ENCODE data around the gene GRID2.
A peak's percentile ranks its signal among the peaks of the same experiment; 100 is the strongest.
"Not testable (repeated sequence)": the region's sequence is repeated elsewhere in the genome, so short reads cannot be mapped to it uniquely, and the experiment has no call there.

Gene GRID2

GRCh38 chr4:92265798-92266197, 38.0 kb upstream of the GRID2 start:
- Histone ChIP-seq H3K27ac (ENCODE audit: low read depth, low read length) (no peak overlapping the region), H3K36me3 (ENCODE audit: control insufficient read depth, insufficient read depth, low read length) (peaks cover 100% of the 10 kb centered on the region), H3K4me3 (ENCODE audit: low read depth, low read length) (no peak overlapping the region), H3K4me1 (ENCODE audit: control insufficient read depth, insufficient read depth, low read length) (peaks cover 28% of the 10 kb centered on the region), H3K9ac (ENCODE audit: low read depth, low read length) (no peak overlapping the region), H3K27me3 (ENCODE audit: control insufficient read depth, insufficient read depth, low read length) (no peaks in the 10 kb centered on the region), H3K9me3 (ENCODE audit: control insufficient read depth, insufficient read depth, low read length) (peaks cover 2% of the 10 kb centered on the region; the same call in 1 of the 2 replicates)

- H3K9ac ChIP-seq (ENCODE audit: low read depth, low read length): no peak overlapping the region
- no peak overlapping the region for H3K4me3 ChIP-seq (ENCODE audit: low read depth, low read length)
- H3K4me1 ChIP-seq (ENCODE audit: control insufficient read depth, insufficient read depth, low read length): peaks cover 32% of the 10 kb centered on the region
- H3K27me3 ChIP-seq (ENCODE audit: control insufficient read depth, insufficient read depth, low read length): no peaks in the 10 kb centered on the region
- H3K9me3 ChIP-seq (ENCODE audit: control insufficient read depth, insufficient read depth, low read length): no peaks in the 10 kb centered on the region; the same call in 1 of the 2 replicates
- peak overlapping the region; percentile 22 for H3K27ac ChIP-seq (ENCODE audit: low read depth, low read length)
- H3K36me3 ChIP-seq (ENCODE audit: control insufficient read depth, insufficient read depth, low read length): peaks cover 99% of the 10 kb centered on the region
These were observed 37.2 kb upstream of the GRID2 start for GRCh38 chr4:92266521-92266920.

- H3K9ac ChIP-seq (ENCODE audit: low read depth, low read length): no peak overlapping the region; the same call in 1 of the 2 replicates
- peaks cover 32% of the 10 kb centered on the region for H3K4me1 ChIP-seq (ENCODE audit: control insufficient read depth, insufficient read depth, low read length)
- no peaks in the 10 kb centered on the region for H3K27me3 ChIP-seq (ENCODE audit: control insufficient read depth, insufficient read depth, low read length)
- no peaks in the 10 kb centered on the region for H3K9me3 ChIP-seq (ENCODE audit: control insufficient read depth, insufficient read depth, low read length)
- H3K27ac ChIP-seq (ENCODE audit: low read depth, low read length): no peak overlapping the region
- peak overlapping the region; percentile 56 for H3K4me3 ChIP-seq (ENCODE audit: low read depth, low read length)
- H3K36me3 ChIP-seq (ENCODE audit: control insufficient read depth, insufficient read depth, low read length): peaks cover 85% of the 10 kb centered on the region
These were observed 35.1 kb upstream of the GRID2 start for GRCh38 chr4:92268642-92269041.

GRCh38 chr4:92270908-92271307, 32.9 kb upstream of the GRID2 start:
- peak overlapping the region; percentile 56 for H3K4me3 ChIP-seq (ENCODE audit: low read depth, low read length)
- peak overlapping the region; percentile 54 for H3K9ac ChIP-seq (ENCODE audit: low read depth, low read length)
- no peaks in the 10 kb centered on the region for H3K9me3 ChIP-seq (ENCODE audit: control insufficient read depth, insufficient read depth, low read length)
- H3K27ac ChIP-seq (ENCODE audit: low read depth, low read length): peak overlapping the region; percentile 93
- no peaks in the 10 kb centered on the region for H3K27me3 ChIP-seq (ENCODE audit: control insufficient read depth, insufficient read depth, low read length)
- H3K36me3 ChIP-seq (ENCODE audit: control insufficient read depth, insufficient read depth, low read length): peaks cover 75% of the 10 kb centered on the region
- H3K4me1 ChIP-seq (ENCODE audit: control insufficient read depth, insufficient read depth, low read length): peaks cover 32% of the 10 kb centered on the region

- Histone ChIP-seq H3K4me3 (ENCODE audit: low read depth, low read length) (peak overlapping the region; percentile 56), H3K27ac (ENCODE audit: low read depth, low read length) (peak overlapping the region; percentile 93), H3K9ac (ENCODE audit: low read depth, low read length) (peak overlapping the region; percentile 54), H3K36me3 (ENCODE audit: control insufficient read depth, insufficient read depth, low read length) (peaks cover 68% of the 10 kb centered on the region), H3K4me1 (ENCODE audit: control insufficient read depth, insufficient read depth, low read length) (peaks cover 32% of the 10 kb centered on the region)
- H3K27me3 ChIP-seq (ENCODE audit: control insufficient read depth, insufficient read depth, low read length); H3K9me3 ChIP-seq (ENCODE audit: control insufficient read depth, insufficient read depth, low read length): not testable (repeated sequence)
These were observed 32.2 kb upstream of the GRID2 start for GRCh38 chr4:92271551-92271950.

GRCh38 chr4:92277057-92277881, 26.5 kb upstream of the GRID2 start:
- H3K9ac ChIP-seq (ENCODE audit: low read depth, low read length): peak overlapping the region; percentile 91
- peaks cover 26% of the 10 kb centered on the region for H3K4me1 ChIP-seq (ENCODE audit: control insufficient read depth, insufficient read depth, low read length)
- H3K9me3 ChIP-seq (ENCODE audit: control insufficient read depth, insufficient read depth, low read length); H3K27me3 ChIP-seq (ENCODE audit: control insufficient read depth, insufficient read depth, low read length): not testable (repeated sequence)
- peak overlapping the region; percentile 89 for H3K27ac ChIP-seq (ENCODE audit: low read depth, low read length)
- peak overlapping the region; percentile 60 for H3K4me3 ChIP-seq (ENCODE audit: low read depth, low read length)
- H3K36me3 ChIP-seq (ENCODE audit: control insufficient read depth, insufficient read depth, low read length): peaks cover 19% of the 10 kb centered on the region

GRCh38 chr4:92279296-92279695, 24.5 kb upstream of the GRID2 start:
- Histone ChIP-seq H3K9me3 (ENCODE audit: control insufficient read depth, insufficient read depth, low read length) (no peaks in the 10 kb centered on the region), H3K27me3 (ENCODE audit: control insufficient read depth, insufficient read depth, low read length) (no peaks in the 10 kb centered on the region), H3K4me3 (ENCODE audit: low read depth, low read length) (peak overlapping the region; percentile 60), H3K9ac (ENCODE audit: low read depth, low read length) (peak overlapping the region; percentile 10; the same call in 1 of the 2 replicates), H3K27ac (ENCODE audit: low read depth, low read length) (peak overlapping the region; percentile 89), H3K36me3 (ENCODE audit: control insufficient read depth, insufficient read depth, low read length) (peaks cover 7% of the 10 kb centered on the region), H3K4me1 (ENCODE audit: control insufficient read depth, insufficient read depth, low read length) (peaks cover 26% of the 10 kb centered on the region)

- Histone ChIP-seq H3K36me3 (ENCODE audit: control insufficient read depth, insufficient read depth, low read length) (no peaks in the 10 kb centered on the region), H3K9me3 (ENCODE audit: control insufficient read depth, insufficient read depth, low read length) (no peaks in the 10 kb centered on the region), H3K9ac (ENCODE audit: low read depth, low read length) (no peak overlapping the region), H3K4me1 (ENCODE audit: control insufficient read depth, insufficient read depth, low read length) (peaks cover 54% of the 10 kb centered on the region), H3K27ac (ENCODE audit: low read depth, low read length) (no peak overlapping the region), H3K27me3 (ENCODE audit: control insufficient read depth, insufficient read depth, low read length) (peaks cover 6% of the 10 kb centered on the region; the same call in 1 of the 2 replicates), H3K4me3 (ENCODE audit: low read depth, low read length) (no peak overlapping the region)
These were observed 4.6 kb upstream of the GRID2 start for GRCh38 chr4:92299152-92299551.

GRCh38 chr4:92304121-92304520, 355 bp downstream of the GRID2 start:
- Histone ChIP-seq H3K9ac (ENCODE audit: low read depth, low read length) (no peak overlapping the region), H3K27ac (ENCODE audit: low read depth, low read length) (peak overlapping the region; percentile 60), H3K9me3 (ENCODE audit: control insufficient read depth, insufficient read depth, low read length) (no peaks in the 10 kb centered on the region), H3K27me3 (ENCODE audit: control insufficient read depth, insufficient read depth, low read length) (peaks cover 6% of the 10 kb centered on the region), H3K4me1 (ENCODE audit: control insufficient read depth, insufficient read depth, low read length) (peaks cover 52% of the 10 kb centered on the region), H3K36me3 (ENCODE audit: control insufficient read depth, insufficient read depth, low read length) (no peaks in the 10 kb centered on the region), H3K4me3 (ENCODE audit: low read depth, low read length) (peak overlapping the region; percentile 84)

- Histone ChIP-seq H3K9me3 (ENCODE audit: control insufficient read depth, insufficient read depth, low read length) (no peaks in the 10 kb centered on the region), H3K36me3 (ENCODE audit: control insufficient read depth, insufficient read depth, low read length) (no peaks in the 10 kb centered on the region), H3K9ac (ENCODE audit: low read depth, low read length) (no peak overlapping the region), H3K4me1 (ENCODE audit: control insufficient read depth, insufficient read depth, low read length) (peaks cover 48% of the 10 kb centered on the region), H3K27me3 (ENCODE audit: control insufficient read depth, insufficient read depth, low read length) (peaks cover 6% of the 10 kb centered on the region), H3K4me3 (ENCODE audit: low read depth, low read length) (peak overlapping the region; percentile 84), H3K27ac (ENCODE audit: low read depth, low read length) (no peak overlapping the region)
These were observed 840 bp downstream of the GRID2 start for GRCh38 chr4:92304606-92305005.

GRCh38 chr4:92305148-92305877, 1.5 kb downstream of the GRID2 start:
- peak overlapping the region; percentile 84 for H3K4me3 ChIP-seq (ENCODE audit: low read depth, low read length)
- H3K36me3 ChIP-seq (ENCODE audit: control insufficient read depth, insufficient read depth, low read length): no peaks in the 10 kb centered on the region
- peak overlapping the region; percentile 93 for H3K27ac ChIP-seq (ENCODE audit: low read depth, low read length)
- H3K27me3 ChIP-seq (ENCODE audit: control insufficient read depth, insufficient read depth, low read length): peaks cover 6% of the 10 kb centered on the region
- peak overlapping the region; percentile 62 for H3K9ac ChIP-seq (ENCODE audit: low read depth, low read length)
- no peaks in the 10 kb centered on the region for H3K9me3 ChIP-seq (ENCODE audit: control insufficient read depth, insufficient read depth, low read length)
- peaks cover 41% of the 10 kb centered on the region for H3K4me1 ChIP-seq (ENCODE audit: control insufficient read depth, insufficient read depth, low read length)
